HepG2 (cell line): Measurements from ENCODE around the gene UBE2O. TPM values are rescaled to one million over a fixed set of nuclear protein-coding genes. Genes with fewer than 3 reads are reported as not detected.

Experiments used
- AGO1 ChIP-seq: fragments of 200-400 bp; formaldehyde crosslinking; IDR thresholded peaks from 2 replicates; pipeline ENCODE4 v1.6.1; 2017; ENCODE audit warnings: mild to moderate bottlenecking, low read depth, low read length, moderate library complexity; ENCODE audit not compliant: poor library complexity, severe bottlenecking
- ASH2L ChIP-seq: fragments of 300-600, 200-600 bp; sonication (generic); IDR thresholded peaks from 2 replicates; pipeline ENCODE4 v1.7.0; 2017; ENCODE audit warnings: low read depth, mild to moderate bottlenecking, moderate library complexity, mixed read lengths, low read length; ENCODE audit not compliant: insufficient read length
- CCDC6 ChIP-seq: sonication (generic); formaldehyde crosslinking; IDR thresholded peaks from 2 replicates; pipeline ENCODE4 v1.8.1; 2022; ENCODE audit warnings: mild to moderate bottlenecking, missing genetic modification reagents, moderate library complexity
- EHMT2 ChIP-seq: fragments of 200-600 bp; sonication (generic); IDR thresholded peaks from 2 replicates; pipeline ENCODE4 v1.7.0; 2017; ENCODE audit warnings: antibody characterized with exemption, low read depth, low read length, borderline replicate concordance
- FOXJ3 ChIP-seq: sonication (generic); formaldehyde crosslinking; IDR thresholded peaks from 2 replicates; pipeline ENCODE4 v1.4.0; 2020; ENCODE audit warnings: missing genetic modification reagents, mild to moderate bottlenecking, borderline replicate concordance
- IKZF4 ChIP-seq: sonication (generic); formaldehyde crosslinking; IDR thresholded peaks from 2 replicates; pipeline ENCODE4 v1.5.1; 2020; ENCODE audit warnings: borderline replicate concordance, mild to moderate bottlenecking, low read depth, missing genetic modification reagents; ENCODE audit errors: not compliant biosample characterization
- IRF9 ChIP-seq: sonication (generic); formaldehyde crosslinking; IDR thresholded peaks from 2 replicates; pipeline ENCODE4 v1.8.0; 2022; ENCODE audit warnings: missing genetic modification reagents, mild to moderate bottlenecking, borderline replicate concordance
- MXD4 ChIP-seq: IDR thresholded peaks from 2 replicates; pipeline ENCODE4 v1.6.1; 2016; ENCODE audit warnings: mild to moderate bottlenecking, missing biosample characterization, missing genetic modification reagents
- MYPOP ChIP-seq: sonication (generic); formaldehyde crosslinking; IDR thresholded peaks from 2 replicates; pipeline ENCODE4 v1.8.1; 2023; ENCODE audit warnings: mild to moderate bottlenecking, moderate library complexity, missing genetic modification reagents
- NFE2L2 ChIP-seq: fragments of 150-350 bp; IDR thresholded peaks from 2 replicates; pipeline ENCODE4 v1.6.1; 2014; ENCODE audit warnings: low read length
- NRL ChIP-seq: sonication (generic); formaldehyde crosslinking; IDR thresholded peaks from 2 replicates; pipeline ENCODE4 v1.5.0; 2020; ENCODE audit warnings: missing genetic modification reagents, mild to moderate bottlenecking, moderate library complexity, borderline replicate concordance
- POLR2G ChIP-seq: fragments of 200-400 bp; formaldehyde crosslinking; IDR thresholded peaks from 2 replicates; pipeline ENCODE4 v1.6.1; 2018; ENCODE audit warnings: mild to moderate bottlenecking, low read depth, low read length, moderate library complexity
- PRMT3 ChIP-seq: sonication (generic); formaldehyde crosslinking; IDR thresholded peaks from 2 replicates; pipeline ENCODE4 v1.8.1; 2022; ENCODE audit warnings: low read depth, mild to moderate bottlenecking, moderate library complexity, missing genetic modification reagents, borderline replicate concordance
- RBFOX2 ChIP-seq: fragments of 200-400 bp; formaldehyde crosslinking; IDR thresholded peaks from 2 replicates; pipeline ENCODE4 v1.6.1; 2017; ENCODE audit warnings: low read depth, mild to moderate bottlenecking, low read length
- RFXAP ChIP-seq: sonication (generic); formaldehyde crosslinking; IDR thresholded peaks from 2 replicates; pipeline ENCODE4 v1.4.0; 2020; ENCODE audit warnings: missing genetic modification reagents, borderline replicate concordance
- RXRA ChIP-seq: sonication (generic); formaldehyde crosslinking; IDR thresholded peaks from 2 replicates; pipeline ENCODE4 v1.5.1; 2020; ENCODE audit warnings: missing genetic modification reagents
- SNRNP70 ChIP-seq: fragments of 200-400 bp; formaldehyde crosslinking; IDR thresholded peaks from 2 replicates; pipeline ENCODE4 v1.6.1; 2017; ENCODE audit warnings: mild to moderate bottlenecking, low read depth, low read length, moderate library complexity
- SP4 ChIP-seq: sonication (generic); formaldehyde crosslinking; IDR thresholded peaks from 2 replicates; pipeline ENCODE4 v1.8.1; 2023; ENCODE audit warnings: mild to moderate bottlenecking, missing genetic modification reagents
- TEAD3 ChIP-seq: optimal IDR thresholded peaks from 2 replicates; pipeline ENCODE3; 2016; ENCODE audit warnings: borderline replicate concordance
- ZBTB21 ChIP-seq: sonication (generic); formaldehyde crosslinking; IDR thresholded peaks from 2 replicates; pipeline ENCODE4 v1.4.0; 2020; ENCODE audit warnings: missing genetic modification reagents
- ZBTB38 ChIP-seq: sonication (generic); formaldehyde crosslinking; IDR thresholded peaks from 2 replicates; pipeline ENCODE4 v1.5.1; 2020; ENCODE audit warnings: mild to moderate bottlenecking, missing genetic modification reagents
- ZNF136 ChIP-seq: sonication (generic); formaldehyde crosslinking; IDR thresholded peaks from 2 replicates; pipeline ENCODE4 v1.8.1; 2022; ENCODE audit warnings: low read depth, mild to moderate bottlenecking, moderate library complexity, missing genetic modification reagents
- ZNF644 ChIP-seq: IDR thresholded peaks from 2 replicates; pipeline ENCODE4 v1.6.1; 2016; ENCODE audit warnings: low read depth
- ZNF687 ChIP-seq: sonication (generic); formaldehyde crosslinking; IDR thresholded peaks from 2 replicates; pipeline ENCODE4 v1.5.1; 2020; ENCODE audit warnings: mild to moderate bottlenecking, missing genetic modification reagents, moderate library complexity
- polyA plus RNA-seq, 8 experiments: library from polyadenylated mRNA; depleted of rRNA in 3 of 8; stranded (reverse) in 7 of 8; unstranded in 1 of 8; fragments of >200 nt; fragmentation: Illumina TruSeq in 4 of 8; extraction: Trizol in 4 of 8; gene quantifications; 2 replicates each; pipeline versions ENCODE4 v1.2.1 to v1.2.3, GENCODE V29; 2011 to 2016; ENCODE audit warnings: low read depth in 4 of 8, missing spikeins in 1 of 8, mixed read lengths in 1 of 8; ENCODE audit not compliant: insufficient read depth in 1 of 8
- total RNA-seq, 5 experiments: library from RNA; depleted of rRNA; stranded (reverse); fragments of >200 nt; fragmentation: Illumina TruSeq; extraction: Trizol; gene quantifications; 2 replicates each; pipeline ENCODE4 v1.2.3, GENCODE V29; 2016; ENCODE audit warnings: low read depth in 1 of 5

The UBE2O gene
- total and polyA plus RNA-seq, 2 of the 13 experiments (the other 11 are each of a cell fraction or from before 2014, with no cell fraction given) = 21.5 to 23.5 TPM

DNA sequence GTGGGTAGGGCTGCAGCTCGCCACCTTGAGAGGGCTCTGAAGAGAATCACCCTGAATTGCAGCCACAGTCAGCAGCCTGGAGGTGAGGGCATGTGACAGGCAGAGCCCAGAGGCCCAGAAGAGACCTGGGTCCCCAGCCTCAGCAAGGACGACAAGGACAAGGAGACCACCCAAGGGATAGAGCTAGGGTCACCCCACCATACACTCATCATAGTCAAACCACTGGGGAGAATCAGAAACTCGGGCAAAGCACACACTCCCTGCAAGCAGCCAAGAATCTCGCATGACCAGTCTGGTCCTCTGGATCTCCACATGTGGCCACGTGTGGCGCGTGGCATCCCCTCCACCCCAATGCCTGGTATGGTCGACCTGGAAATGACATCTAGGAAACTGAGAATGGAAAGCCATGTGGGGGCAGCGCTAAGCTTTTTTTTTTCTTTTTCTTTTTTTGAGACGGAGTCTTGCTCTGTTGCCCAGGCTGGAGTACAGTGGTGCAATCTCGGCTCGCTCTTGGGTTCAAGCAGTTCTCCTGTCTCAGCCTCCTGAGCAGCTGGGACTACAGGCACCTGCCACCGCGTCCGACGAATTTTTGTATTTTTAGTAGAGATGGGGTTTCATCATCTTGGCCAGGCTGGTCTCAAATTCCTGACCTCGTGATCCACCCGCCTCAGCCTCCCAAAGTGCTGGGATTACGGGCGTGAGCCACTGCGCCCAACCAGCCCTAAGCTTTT lies 73.1 kb downstream of the UBE2O start (continued):
- TF ChIP-seq RFXAP (CRISPR knock-in tag) (no peak; the same call in 1 of the 2 replicates), EHMT2 (no peak), ZNF687 (CRISPR knock-in tag) (peak; percentile 67), IKZF4 (CRISPR knock-in tag) (peak; percentile 30), FOXJ3 (CRISPR knock-in tag) (no peak), SNRNP70 (no peak), ZNF644 (CRISPR knock-in tag) (no peak), IRF9 (CRISPR knock-in tag) (no peak), MXD4 (CRISPR knock-in tag) (0 out of 2 replicates have a peak, but pooled peaks have one; percentile 37), RXRA (no peak), AGO1 (peak; percentile 34), SP4 (CRISPR knock-in tag) (peak; percentile 58; the same call in 1 of the 2 replicates), CCDC6 (CRISPR knock-in tag) (0 out of 2 replicates have a peak, but pooled peaks have one; percentile 34), ZBTB38 (CRISPR knock-in tag) (peak; percentile 23), TEAD3 (CRISPR knock-in tag) (peak; percentile 11), NFE2L2 (no peak), ZNF136 (CRISPR knock-in tag) (no peak), MYPOP (peak; percentile 40; the same call in 1 of the 2 replicates), PRMT3 (CRISPR knock-in tag) (no peak), POLR2G (peak; percentile 52), ZBTB21 (no peak), NRL (peak; percentile 6; the same call in 1 of the 2 replicates), RBFOX2 (peak; percentile 63), ASH2L (no peak)
